HepG2 (cell line): Measurements from ENCODE around the gene LRRIQ4. TPM values are rescaled to one million over a fixed set of nuclear protein-coding genes. Genes with fewer than 3 reads are reported as not detected.

Experiments used
- ATAC-seq: fragments of 200-7000 bp; cut with Tn5 transposase; 3 replicates; pipeline ENCODE4 v1.9.1; 2020; ENCODE audit warnings: mild to moderate bottlenecking, moderate library complexity
- BruUV-seq: library from RNA; stranded (reverse); fragments of 400-500 nt; replicated peaks from 2 replicates; lab custom pipeline; 2021; lab: Mats Ljungman, UMichigan
- CTCF ChIA-PET: fragments of 300-600 bp; formaldehyde crosslinking; extraction: SDS; loops from one replicate; lab custom pipeline; 2021; ENCODE audit warnings: low total read pairs, inconsistent platforms, low intra/inter-chr PET ratio; lab: Yijun Ruan, JAX
- POLR2A ChIA-PET: fragments of 350-600 bp; sonication (Branson Sonifier 250); formaldehyde crosslinking; loops from one replicate; lab custom pipeline; 2020; ENCODE audit warnings: antibody characterized with exemption, inconsistent platforms; lab: Yijun Ruan, JAX
- DNase-seq: peaks from one replicate; pipeline ENCODE4 v3.0.0-alpha.2; 2015; ENCODE audit warnings: low spot score
- FAIRE-seq: peaks from 3 replicates; lab custom pipeline; 2011; peaks lifted over from hg19 to GRCh38; lab: Jason Lieb, UNC
- H2AFZ ChIP-seq: one replicate; pipeline ENCODE4 v1.6.1; 2011; ENCODE audit warnings: low read length, inconsistent platforms
- H3K27ac ChIP-seq: fragments of 300-600 bp; 3 replicates; pipeline ENCODE4 v1.8.0; 2011; ENCODE audit warnings: mixed run types, mild to moderate bottlenecking, mixed read lengths, low read length, inconsistent platforms; ENCODE audit not compliant: insufficient read depth; ENCODE audit errors: extremely low read length
- H3K27me3 ChIP-seq, 2 experiments: fragments of 200-600 bp in 1 of 2; 2 replicates in 1 of 2; 3 replicates in 1 of 2; pipeline versions ENCODE4 v1.6.0 to v1.8.0; 2011; ENCODE audit warnings: low read length in 2 of 2, mild to moderate bottlenecking in 2 of 2, moderate library complexity in 2 of 2, inconsistent platforms in 1 of 2; ENCODE audit not compliant: insufficient read depth in 2 of 2, control insufficient read depth in 1 of 2
- H3K36me3 ChIP-seq, 2 experiments: fragments of 200-600 bp in 1 of 2; replicated peaks in 1 of 2; 2 replicates in 1 of 2; 3 replicates in 1 of 2; pipeline versions ENCODE4 v1.5.1 to v1.8.0; 2011; ENCODE audit warnings: low read length in 2 of 2, inconsistent platforms in 1 of 2; ENCODE audit not compliant: insufficient read depth in 2 of 2, control insufficient read depth in 1 of 2
- H3K4me1 ChIP-seq: 2 replicates; pipeline ENCODE4 v1.5.1; 2012; ENCODE audit warnings: low read length, inconsistent platforms; ENCODE audit not compliant: insufficient read depth
- H3K4me2 ChIP-seq: 2 replicates; pipeline ENCODE4 v1.6.0; 2011; ENCODE audit warnings: low read depth, low read length, inconsistent platforms
- H3K4me3 ChIP-seq, 3 experiments: fragments of 200-600 bp in 1 of 3; sonication (generic), shearing (Covaris generic) in 1 of 3; replicated peaks in 1 of 3; 2 replicates each; pipeline ENCODE4 v1.5.1; 2011 to 2016; ENCODE audit warnings: low read length in 3 of 3, inconsistent platforms in 2 of 3, low read depth in 2 of 3, mild to moderate bottlenecking in 2 of 3, control low read depth in 1 of 3, mixed read lengths in 1 of 3; ENCODE audit not compliant: insufficient read depth in 1 of 3
- H3K79me2 ChIP-seq: one replicate; pipeline ENCODE4 v1.6.1; 2011; ENCODE audit warnings: low read length, inconsistent platforms; ENCODE audit not compliant: insufficient read depth
- H3K9ac ChIP-seq: 2 replicates; pipeline ENCODE4 v1.6.0; 2011; ENCODE audit warnings: mild to moderate bottlenecking, low read depth, low read length, inconsistent platforms; ENCODE audit not compliant: insufficient read depth
- H3K9me3 ChIP-seq: 2 replicates; pipeline ENCODE4 v1.5.1; 2012; ENCODE audit warnings: mild to moderate bottlenecking, low read length
- H4K20me1 ChIP-seq: 2 replicates; pipeline ENCODE4 v1.6.0; 2011; ENCODE audit warnings: inconsistent platforms, mild to moderate bottlenecking, low read length, moderate library complexity; ENCODE audit not compliant: insufficient read depth
- SIN3A ChIP-seq: IDR thresholded peaks from 2 replicates; pipeline ENCODE4 v1.6.1; 2011; ENCODE audit warnings: low read depth, mild to moderate bottlenecking, control low read depth, low read length, borderline replicate concordance
- ZNF616 ChIP-seq: sonication (generic); formaldehyde crosslinking; IDR thresholded peaks from 2 replicates; pipeline ENCODE4 v1.5.0; 2020; ENCODE audit warnings: low read depth, mild to moderate bottlenecking, missing genetic modification reagents
- in situ Hi-C: cut with HindIII; loops from 2 replicates; pipeline ENCODE4 v1.10.0; 2017; ENCODE audit warnings: low pct_unique_long_range_greater_than_20kb; ENCODE audit not compliant: extremely low pct_ligation_motif_present
- intact Hi-C: fragments of 100-400 bp; cut with micrococcal nuclease; formaldehyde crosslinking; loops from one replicate; pipeline ENCODE4 v1.10.0; 2022; ENCODE audit not compliant: unreplicated experiment
- polyA plus RNA-seq, 8 experiments: library from polyadenylated mRNA; depleted of rRNA in 3 of 8; stranded (reverse) in 7 of 8; unstranded in 1 of 8; fragments of >200 nt; fragmentation: Illumina TruSeq in 4 of 8; extraction: Trizol in 4 of 8; gene quantifications; 2 replicates each; pipeline versions ENCODE4 v1.2.1 to v1.2.3, GENCODE V29; 2011 to 2016; ENCODE audit warnings: low read depth in 4 of 8, missing spikeins in 1 of 8, mixed read lengths in 1 of 8; ENCODE audit not compliant: insufficient read depth in 1 of 8
- total RNA-seq, 5 experiments: library from RNA; depleted of rRNA; stranded (reverse); fragments of >200 nt; fragmentation: Illumina TruSeq; extraction: Trizol; gene quantifications; 2 replicates each; pipeline ENCODE4 v1.2.3, GENCODE V29; 2016; ENCODE audit warnings: low read depth in 1 of 5
- TF ChIP-seq, protein P1 (sequence below): sonication (generic); formaldehyde crosslinking; IDR thresholded peaks from 2 replicates; pipeline ENCODE4 v1.5.1; 2020; ENCODE audit warnings: missing genetic modification reagents, mild to moderate bottlenecking, borderline replicate concordance
- TF ChIP-seq, protein P2 (sequence below): sonication (generic); formaldehyde crosslinking; conservative IDR thresholded peaks from 2 replicates; pipeline ENCODE4 v1.4.0; 2020; ENCODE audit warnings: mild to moderate bottlenecking, missing genetic modification reagents, moderate library complexity

LRRIQ4 gene
- total and polyA plus RNA-seq, 2 of the 13 experiments (the other 11 are each of a cell fraction or from before 2014, with no cell fraction given), result not detected

DNA sequence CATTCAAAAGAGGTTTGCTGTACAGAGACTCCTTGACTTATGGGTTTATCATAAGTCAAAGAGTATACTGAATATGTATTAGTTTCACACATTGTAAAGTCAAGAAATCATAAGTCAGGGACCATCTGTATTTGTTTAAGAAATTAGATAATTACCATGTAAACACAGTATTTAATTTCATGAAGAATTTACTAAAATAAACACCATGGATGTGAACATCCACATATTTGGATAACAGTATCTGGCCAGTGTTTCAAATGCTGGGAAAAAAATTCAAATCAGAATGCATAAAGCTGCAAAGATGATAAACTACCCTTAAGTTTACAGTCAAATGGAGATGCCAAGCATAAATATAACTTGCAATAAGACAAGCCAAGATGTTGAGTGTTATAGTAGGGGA is 22.5 kb upstream of the LRRIQ4 start:
- TF ChIP-seq, protein P1, sequence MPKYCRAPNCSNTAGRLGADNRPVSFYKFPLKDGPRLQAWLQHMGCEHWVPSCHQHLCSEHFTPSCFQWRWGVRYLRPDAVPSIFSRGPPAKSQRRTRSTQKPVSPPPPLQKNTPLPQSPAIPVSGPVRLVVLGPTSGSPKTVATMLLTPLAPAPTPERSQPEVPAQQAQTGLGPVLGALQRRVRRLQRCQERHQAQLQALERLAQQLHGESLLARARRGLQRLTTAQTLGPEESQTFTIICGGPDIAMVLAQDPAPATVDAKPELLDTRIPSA, result no peak
- TF ChIP-seq, protein P2, sequence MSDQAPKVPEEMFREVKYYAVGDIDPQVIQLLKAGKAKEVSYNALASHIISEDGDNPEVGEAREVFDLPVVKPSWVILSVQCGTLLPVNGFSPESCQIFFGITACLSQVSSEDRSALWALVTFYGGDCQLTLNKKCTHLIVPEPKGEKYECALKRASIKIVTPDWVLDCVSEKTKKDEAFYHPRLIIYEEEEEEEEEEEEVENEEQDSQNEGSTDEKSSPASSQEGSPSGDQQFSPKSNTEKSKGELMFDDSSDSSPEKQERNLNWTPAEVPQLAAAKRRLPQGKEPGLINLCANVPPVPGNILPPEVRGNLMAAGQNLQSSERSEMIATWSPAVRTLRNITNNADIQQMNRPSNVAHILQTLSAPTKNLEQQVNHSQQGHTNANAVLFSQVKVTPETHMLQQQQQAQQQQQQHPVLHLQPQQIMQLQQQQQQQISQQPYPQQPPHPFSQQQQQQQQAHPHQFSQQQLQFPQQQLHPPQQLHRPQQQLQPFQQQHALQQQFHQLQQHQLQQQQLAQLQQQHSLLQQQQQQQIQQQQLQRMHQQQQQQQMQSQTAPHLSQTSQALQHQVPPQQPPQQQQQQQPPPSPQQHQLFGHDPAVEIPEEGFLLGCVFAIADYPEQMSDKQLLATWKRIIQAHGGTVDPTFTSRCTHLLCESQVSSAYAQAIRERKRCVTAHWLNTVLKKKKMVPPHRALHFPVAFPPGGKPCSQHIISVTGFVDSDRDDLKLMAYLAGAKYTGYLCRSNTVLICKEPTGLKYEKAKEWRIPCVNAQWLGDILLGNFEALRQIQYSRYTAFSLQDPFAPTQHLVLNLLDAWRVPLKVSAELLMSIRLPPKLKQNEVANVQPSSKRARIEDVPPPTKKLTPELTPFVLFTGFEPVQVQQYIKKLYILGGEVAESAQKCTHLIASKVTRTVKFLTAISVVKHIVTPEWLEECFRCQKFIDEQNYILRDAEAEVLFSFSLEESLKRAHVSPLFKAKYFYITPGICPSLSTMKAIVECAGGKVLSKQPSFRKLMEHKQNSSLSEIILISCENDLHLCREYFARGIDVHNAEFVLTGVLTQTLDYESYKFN (CRISPR knock-in tag), result no peak
- TF ChIP-seq ZNF616 (CRISPR knock-in tag) (no peak), SIN3A (no peak)
- in situ Hi-C loops (no loop called here), intact Hi-C loops (no loop called here)
- Histone ChIP-seq H3K4me1 (no peaks in the 10 kb centered on the region), H4K20me1 (no peaks in the 10 kb centered on the region), H3K27me3 (no peaks in the 10 kb centered on the region), H3K79me2 (no peaks in the 10 kb centered on the region), H3K4me2 (no peak overlapping the region), H3K9ac (no peak overlapping the region), H2AFZ (no peak overlapping the region), H3K4me3 (no peak overlapping the region), H3K27ac (no peak overlapping the region), H3K36me3 (peaks cover 0 to 11% of the 10 kb centered on the region in 2 experiments; a peak in 3 of 5 replicates), H3K9me3 (no peaks in the 10 kb centered on the region)
- ATAC-seq, result no peak
- BruUV-seq, result no TSS peak
- CTCF ChIA-PET, result no interaction called here
- FAIRE-seq, result no peak
- no peak for DNase-seq
- POLR2A ChIA-PET, result no interaction called here
